Measurements from ENCODE around the gene PLD5.
"Not testable (repeated sequence)": the region's sequence is repeated elsewhere in the genome, so short reads cannot be mapped to it uniquely, and the experiment has no call there.

GRCh38 chr1:242282758-242283485 is 241.6 kb downstream of the PLD5 start:
- TF ChIP-seq POLR2A (IDR thresholded peaks at IDR 0.05; ENCODE audit: low read depth, low read length); POLR2AphosphoS5 (IDR thresholded peaks at IDR 0.05; ENCODE audit: low read depth, low read length); TAF1 (IDR thresholded peaks at IDR 0.05; ENCODE audit: borderline replicate concordance, low read depth, low read length): not testable (repeated sequence)
